HepG2 (cell line): ENCODE measurements around the gene ANO6. TPM values are rescaled to one million over a fixed set of nuclear protein-coding genes. Genes with fewer than 3 reads are reported as not detected.

Experiments
- ATAC-seq: fragments of 200-7000 bp; cut with Tn5 transposase; 3 replicates; pipeline ENCODE4 v1.9.1; 2020; ENCODE audit warnings: mild to moderate bottlenecking, moderate library complexity
- BruUV-seq: library from RNA; stranded (reverse); fragments of 400-500 nt; replicated peaks from 2 replicates; lab custom pipeline; 2021; lab: Mats Ljungman, UMichigan
- CTCF ChIA-PET: fragments of 300-600 bp; formaldehyde crosslinking; extraction: SDS; loops from one replicate; lab custom pipeline; 2021; ENCODE audit warnings: low total read pairs, inconsistent platforms, low intra/inter-chr PET ratio; lab: Yijun Ruan, JAX
- POLR2A ChIA-PET: fragments of 350-600 bp; sonication (Branson Sonifier 250); formaldehyde crosslinking; loops from one replicate; lab custom pipeline; 2020; ENCODE audit warnings: antibody characterized with exemption, inconsistent platforms; lab: Yijun Ruan, JAX
- DNase-seq: peaks from one replicate; pipeline ENCODE4 v3.0.0-alpha.2; 2015; ENCODE audit warnings: low spot score
- FAIRE-seq: peaks from 3 replicates; lab custom pipeline; 2011; peaks lifted over from hg19 to GRCh38; lab: Jason Lieb, UNC
- H2AFZ ChIP-seq: one replicate; pipeline ENCODE4 v1.6.1; 2011; ENCODE audit warnings: low read length, inconsistent platforms
- H3K27ac ChIP-seq: fragments of 300-600 bp; 3 replicates; pipeline ENCODE4 v1.8.0; 2011; ENCODE audit warnings: mixed run types, mild to moderate bottlenecking, mixed read lengths, low read length, inconsistent platforms; ENCODE audit not compliant: insufficient read depth; ENCODE audit errors: extremely low read length
- H3K27me3 ChIP-seq, 2 experiments: fragments of 200-600 bp in 1 of 2; 2 replicates in 1 of 2; 3 replicates in 1 of 2; pipeline versions ENCODE4 v1.6.0 to v1.8.0; 2011; ENCODE audit warnings: low read length in 2 of 2, mild to moderate bottlenecking in 2 of 2, moderate library complexity in 2 of 2, inconsistent platforms in 1 of 2; ENCODE audit not compliant: insufficient read depth in 2 of 2, control insufficient read depth in 1 of 2
- H3K36me3 ChIP-seq, 2 experiments: fragments of 200-600 bp in 1 of 2; replicated peaks in 1 of 2; 2 replicates in 1 of 2; 3 replicates in 1 of 2; pipeline versions ENCODE4 v1.5.1 to v1.8.0; 2011; ENCODE audit warnings: low read length in 2 of 2, inconsistent platforms in 1 of 2; ENCODE audit not compliant: insufficient read depth in 2 of 2, control insufficient read depth in 1 of 2
- H3K4me1 ChIP-seq: 2 replicates; pipeline ENCODE4 v1.5.1; 2012; ENCODE audit warnings: low read length, inconsistent platforms; ENCODE audit not compliant: insufficient read depth
- H3K4me2 ChIP-seq: 2 replicates; pipeline ENCODE4 v1.6.0; 2011; ENCODE audit warnings: low read depth, low read length, inconsistent platforms
- H3K4me3 ChIP-seq, 3 experiments: fragments of 200-600 bp in 1 of 3; sonication (generic), shearing (Covaris generic) in 1 of 3; replicated peaks in 1 of 3; 2 replicates each; pipeline ENCODE4 v1.5.1; 2011 to 2016; ENCODE audit warnings: low read length in 3 of 3, inconsistent platforms in 2 of 3, low read depth in 2 of 3, mild to moderate bottlenecking in 2 of 3, control low read depth in 1 of 3, mixed read lengths in 1 of 3; ENCODE audit not compliant: insufficient read depth in 1 of 3
- H3K79me2 ChIP-seq: one replicate; pipeline ENCODE4 v1.6.1; 2011; ENCODE audit warnings: low read length, inconsistent platforms; ENCODE audit not compliant: insufficient read depth
- H3K9ac ChIP-seq: 2 replicates; pipeline ENCODE4 v1.6.0; 2011; ENCODE audit warnings: mild to moderate bottlenecking, low read depth, low read length, inconsistent platforms; ENCODE audit not compliant: insufficient read depth
- H3K9me3 ChIP-seq: 2 replicates; pipeline ENCODE4 v1.5.1; 2012; ENCODE audit warnings: mild to moderate bottlenecking, low read length
- H4K20me1 ChIP-seq: 2 replicates; pipeline ENCODE4 v1.6.0; 2011; ENCODE audit warnings: inconsistent platforms, mild to moderate bottlenecking, low read length, moderate library complexity; ENCODE audit not compliant: insufficient read depth
- FOSL2 ChIP-seq: sonication (generic); formaldehyde crosslinking; IDR thresholded peaks from 2 replicates; pipeline ENCODE4 v1.4.0; 2020; ENCODE audit warnings: missing genetic modification reagents
- KDM5B ChIP-seq: sonication (generic); formaldehyde crosslinking; IDR thresholded peaks from 2 replicates; pipeline ENCODE4 v1.4.0; 2020; ENCODE audit warnings: missing genetic modification reagents, mild to moderate bottlenecking, borderline replicate concordance
- MIER2 ChIP-seq: IDR thresholded peaks from 2 replicates; pipeline ENCODE4 v1.6.1; 2016; ENCODE audit warnings: missing biosample characterization, missing genetic modification reagents
- MYC ChIP-seq: sonication (generic); formaldehyde crosslinking; IDR thresholded peaks from 2 replicates; pipeline ENCODE4 v1.9.0; 2021; ENCODE audit warnings: missing genetic modification reagents, borderline replicate concordance
- ZNF543 ChIP-seq: sonication (generic); formaldehyde crosslinking; IDR thresholded peaks from 2 replicates; pipeline ENCODE4 v1.4.0; 2020; ENCODE audit warnings: mild to moderate bottlenecking, missing genetic modification reagents
- WGBS: methylation state at CpG from one replicate; pipeline ENCODE4 v1.1.6; 2017; ENCODE audit warnings: low lambda C conversion rate; 5-methylcytosine and 5-hydroxymethylcytosine counted together
- in situ Hi-C: cut with HindIII; loops from 2 replicates; pipeline ENCODE4 v1.10.0; 2017; ENCODE audit warnings: low pct_unique_long_range_greater_than_20kb; ENCODE audit not compliant: extremely low pct_ligation_motif_present
- intact Hi-C: fragments of 100-400 bp; cut with micrococcal nuclease; formaldehyde crosslinking; loops from one replicate; pipeline ENCODE4 v1.10.0; 2022; ENCODE audit not compliant: unreplicated experiment
- polyA plus RNA-seq, 8 experiments: library from polyadenylated mRNA; depleted of rRNA in 3 of 8; stranded (reverse) in 7 of 8; unstranded in 1 of 8; fragments of >200 nt; fragmentation: Illumina TruSeq in 4 of 8; extraction: Trizol in 4 of 8; gene quantifications; 2 replicates each; pipeline versions ENCODE4 v1.2.1 to v1.2.3, GENCODE V29; 2011 to 2016; ENCODE audit warnings: low read depth in 4 of 8, missing spikeins in 1 of 8, mixed read lengths in 1 of 8; ENCODE audit not compliant: insufficient read depth in 1 of 8
- total RNA-seq, 5 experiments: library from RNA; depleted of rRNA; stranded (reverse); fragments of >200 nt; fragmentation: Illumina TruSeq; extraction: Trizol; gene quantifications; 2 replicates each; pipeline ENCODE4 v1.2.3, GENCODE V29; 2016; ENCODE audit warnings: low read depth in 1 of 5
- TF ChIP-seq, protein P1 (sequence below): IDR thresholded peaks from 2 replicates; pipeline ENCODE4 v1.6.1; 2012; ENCODE audit warnings: low read depth, low read length, improper control_type of control experiment
- TF ChIP-seq, protein P2 (sequence below): sonication (generic); formaldehyde crosslinking; IDR thresholded peaks from 2 replicates; pipeline ENCODE4 v1.4.0; 2020; ENCODE audit warnings: missing genetic modification reagents, mild to moderate bottlenecking, borderline replicate concordance

The ANO6 gene
- total and polyA plus RNA-seq, 2 of the 13 experiments (the other 11 are each of a cell fraction or from before 2014, with no cell fraction given), result 37.8 to 57.1 TPM

- no peak overlapping the region for H3K4me2 ChIP-seq
- no peak for DNase-seq
- no peak overlapping the region for H3K9ac ChIP-seq
- no peak overlapping the region for H3K27ac ChIP-seq
- CTCF ChIA-PET, result no interaction called here
- BruUV-seq, result no TSS peak
- H3K36me3 ChIP-seq, result peaks cover 15 to 35% of the 10 kb centered on the region in 2 experiments
- H3K9me3 ChIP-seq, result no peaks in the 10 kb centered on the region
- POLR2A ChIA-PET, result no interaction called here
- no peaks in the 10 kb centered on the region for H4K20me1 ChIP-seq
- TF ChIP-seq, protein P1, sequence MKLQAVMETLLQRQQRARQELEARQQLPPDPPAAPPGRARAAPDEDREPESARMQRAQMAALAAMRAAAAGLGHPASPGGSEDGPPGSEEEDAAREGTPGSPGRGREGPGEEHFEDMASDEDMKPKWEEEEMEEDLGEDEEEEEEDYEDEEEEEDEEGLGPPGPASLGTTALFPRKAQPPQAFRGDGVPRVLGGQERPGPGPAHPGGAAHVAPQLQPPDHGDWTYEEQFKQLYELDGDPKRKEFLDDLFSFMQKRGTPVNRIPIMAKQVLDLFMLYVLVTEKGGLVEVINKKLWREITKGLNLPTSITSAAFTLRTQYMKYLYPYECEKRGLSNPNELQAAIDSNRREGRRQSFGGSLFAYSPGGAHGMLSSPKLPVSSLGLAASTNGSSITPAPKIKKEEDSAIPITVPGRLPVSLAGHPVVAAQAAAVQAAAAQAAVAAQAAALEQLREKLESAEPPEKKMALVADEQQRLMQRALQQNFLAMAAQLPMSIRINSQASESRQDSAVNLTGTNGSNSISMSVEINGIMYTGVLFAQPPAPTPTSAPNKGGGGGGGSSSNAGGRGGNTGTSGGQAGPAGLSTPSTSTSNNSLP, result no peak
- TF ChIP-seq ZNF543, result no peak
- TF ChIP-seq MIER2, result no peak
- no peak for TF ChIP-seq MYC (CRISPR knock-in tag)
- TF ChIP-seq, all 625 proteins: peak for 0
- in situ Hi-C loops (no loop called here), intact Hi-C loops (no loop called here)
- no peaks in the 10 kb centered on the region for H3K79me2 ChIP-seq
- no peak overlapping the region for H3K4me3 ChIP-seq
- no peak for ATAC-seq
- no peak for FAIRE-seq
- H3K4me1 ChIP-seq, result peaks cover 13% of the 10 kb centered on the region
- no peak overlapping the region for H2AFZ ChIP-seq
- WGBS, result 100% methylated on average over 3 of the region's 3 CpGs
- H3K27me3 ChIP-seq, result no peaks in the 10 kb centered on the region
Measured at GRCh38 chr12:45350861-45351260, 135.0 kb downstream of the ANO6 start.

DNA sequence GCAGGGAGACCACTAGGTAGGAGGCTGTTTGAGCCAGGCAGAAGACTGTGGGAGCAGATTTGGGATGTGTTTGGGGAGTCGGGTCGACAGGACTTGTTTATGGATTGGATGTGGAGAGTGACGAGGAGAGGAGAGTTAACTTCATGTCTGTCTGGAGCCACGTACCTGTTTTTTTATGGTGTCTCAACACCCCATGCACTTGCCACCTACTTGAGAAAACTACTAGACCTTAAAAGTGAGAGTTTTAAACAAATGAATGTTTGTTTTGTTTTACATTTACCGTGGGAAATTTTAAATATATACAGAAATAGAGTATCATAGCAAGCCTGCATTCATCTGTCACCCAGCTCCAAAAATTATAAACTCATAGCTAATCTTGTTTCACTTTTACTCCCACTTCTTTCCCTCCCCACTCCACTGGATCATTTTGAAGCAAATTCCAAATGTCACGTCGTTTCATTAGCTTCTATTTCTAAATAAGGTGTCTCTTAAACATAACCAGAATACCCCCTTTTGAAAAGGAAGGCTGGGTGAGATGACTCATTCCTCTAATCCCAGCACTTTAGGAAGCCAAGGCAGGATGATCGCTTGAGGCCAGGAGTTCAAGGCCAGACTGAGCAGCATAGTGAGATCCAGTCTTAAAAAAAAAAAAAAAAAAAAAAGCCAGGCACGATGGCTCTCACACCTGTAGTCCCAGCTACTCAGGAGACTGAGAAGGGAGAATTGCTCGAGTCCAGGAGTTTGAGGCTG is 136.2 kb downstream of the ANO6 start:
- Histone ChIP-seq H3K27ac (no peak overlapping the region), H3K4me2 (no peak overlapping the region), H3K79me2 (no peaks in the 10 kb centered on the region), H4K20me1 (no peaks in the 10 kb centered on the region), H3K27me3 (no peaks in the 10 kb centered on the region), H3K9me3 (no peaks in the 10 kb centered on the region), H3K4me3 (no peak overlapping the region), H3K9ac (no peak overlapping the region), H2AFZ (no peak overlapping the region), H3K36me3 (peaks cover 13 to 36% of the 10 kb centered on the region in 2 experiments), H3K4me1 (peaks cover 15% of the 10 kb centered on the region)
- BruUV-seq, result no TSS peak
- intact Hi-C loops (no loop called here), in situ Hi-C loops (no loop called here)
- TF ChIP-seq KDM5B (no peak), FOSL2 (CRISPR knock-in tag) (peak; percentile 33; the same call in 1 of the 2 replicates)
- TF ChIP-seq, protein P2, sequence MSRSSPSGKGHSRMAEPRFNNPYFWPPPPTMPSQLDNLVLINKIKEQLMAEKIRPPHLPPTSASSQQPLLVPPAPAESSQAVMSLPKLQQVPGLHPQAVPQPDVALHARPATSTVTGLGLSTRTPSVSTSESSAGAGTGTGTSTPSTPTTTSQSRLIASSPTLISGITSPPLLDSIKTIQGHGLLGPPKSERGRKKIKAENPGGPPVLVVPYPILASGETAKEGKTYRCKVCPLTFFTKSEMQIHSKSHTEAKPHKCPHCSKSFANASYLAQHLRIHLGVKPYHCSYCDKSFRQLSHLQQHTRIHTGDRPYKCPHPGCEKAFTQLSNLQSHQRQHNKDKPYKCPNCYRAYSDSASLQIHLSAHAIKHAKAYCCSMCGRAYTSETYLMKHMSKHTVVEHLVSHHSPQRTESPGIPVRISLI (CRISPR knock-in tag), result peak; percentile 35; the same call in 1 of the 2 replicates
- ChIA-PET POLR2A (no interaction called here), CTCF (no interaction called here)
- DNase-seq (peak; percentile 15), FAIRE-seq (no peak), ATAC-seq (no peak)
- 85% methylated on average over 10 of the region's 10 CpGs for WGBS
